ENCODE data around the gene TEKT5.
"Not testable (repeated sequence)": the region's sequence is repeated elsewhere in the genome, so short reads cannot be mapped to it uniquely, and the experiment has no call there.

Gene TEKT5
- long read RNA-seq, donor 1 = 0 reads
- long read RNA-seq, donor 2 = 0 reads
- long read RNA-seq, donor 3 = 0 reads
- long read RNA-seq, donor 4 = 0 reads
- long read RNA-seq, donor 5, partial matches to known transcripts = 24 of 34 reads
- long read RNA-seq, donor 5, other reads (novel, unspliced or antisense) = 10 of 34 reads
- long read RNA-seq, donor 6 = 0 reads
- long read RNA-seq, donor 7 = 0 reads
- long read RNA-seq, donor 8 = 0 reads

DNA sequence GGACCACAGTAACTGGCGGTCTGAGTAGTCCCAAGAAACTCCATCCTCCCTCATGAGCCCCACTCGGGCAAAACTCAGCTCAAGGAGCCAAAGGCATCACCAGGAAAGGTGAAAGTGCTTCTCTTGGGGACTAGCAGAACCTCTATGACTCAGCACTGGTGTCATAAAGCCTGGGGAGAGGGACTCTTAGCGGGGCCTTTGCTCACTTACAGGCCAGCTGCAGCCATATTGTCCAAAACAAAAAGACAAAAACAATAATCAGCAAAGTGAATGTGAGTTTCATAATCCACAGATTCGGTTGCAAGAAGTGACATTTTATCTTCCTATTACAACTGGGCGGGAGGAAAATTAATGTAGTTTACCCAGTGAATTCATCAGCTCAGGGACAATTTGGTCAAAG is at the start of gene TEKT5:
Gene TEKT5 (minus strand): TSS at position 101 of the 400 bp plus-strand sequence. CDS start 57 bp downstream, at position 44.
- no peak for DNase-seq

DNA sequence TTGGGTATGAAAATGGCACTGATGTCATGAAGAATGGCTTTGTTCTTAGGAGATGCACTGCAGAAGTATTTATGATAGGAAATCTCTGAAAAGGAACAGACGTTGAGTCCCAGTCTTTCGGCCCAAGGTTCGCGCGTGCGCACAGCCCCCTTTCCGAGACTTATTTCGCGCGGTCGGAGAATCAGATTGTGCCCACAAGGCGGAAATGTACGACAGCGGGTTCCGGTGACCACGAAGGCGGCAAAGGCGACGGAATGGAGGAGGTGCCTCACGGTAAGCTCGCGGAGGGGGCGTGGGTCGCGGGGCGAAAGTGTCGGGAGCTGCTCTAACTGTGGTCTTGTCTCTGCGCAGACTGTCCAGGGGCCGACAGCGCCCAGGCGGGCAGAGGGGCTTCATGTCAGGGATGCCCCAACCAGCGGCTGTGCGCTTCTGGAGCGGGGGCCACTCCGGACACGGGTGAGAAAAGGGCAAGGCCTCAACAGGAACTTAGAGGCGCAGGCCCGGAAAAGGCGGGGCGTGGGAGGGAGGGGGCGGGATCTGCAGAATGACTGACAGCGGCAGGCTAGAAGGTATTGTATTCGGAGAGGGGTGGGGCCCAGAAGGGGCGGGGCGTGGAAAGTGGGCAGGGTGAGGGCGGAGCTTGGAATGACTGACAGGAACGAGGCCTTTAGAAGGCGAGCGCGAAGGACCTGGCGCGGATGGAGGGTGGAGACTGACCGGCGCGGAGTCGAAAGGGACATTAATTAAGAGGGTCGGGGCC is 49.1 kb upstream of the TEKT5 start, which contains the start of gene NUBP1:
Gene NUBP1 (plus strand): TSS at position 233 of the 760 bp plus-strand sequence. CDS start 22 bp downstream, at position 255.
- peak; percentile 100 for DNase-seq

DNA sequence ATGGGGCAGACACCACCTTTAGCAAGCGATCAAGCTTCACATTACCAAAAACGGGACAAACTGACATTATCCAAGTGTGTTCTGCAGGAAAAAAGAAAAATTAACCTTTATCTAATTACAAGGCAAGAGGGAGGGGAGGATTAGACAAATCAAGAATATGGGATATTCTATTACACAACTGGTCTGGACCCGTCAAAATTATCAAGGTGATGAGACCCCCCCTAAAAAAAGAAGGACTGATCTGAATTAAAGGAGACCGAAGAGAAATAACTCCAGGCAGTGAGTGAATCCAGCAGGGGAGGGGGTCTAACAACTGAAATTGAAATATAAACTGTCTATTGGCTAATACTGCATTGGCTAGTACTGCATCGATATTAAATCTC is 48.5 kb upstream of the TEKT5 start:
- no peak for DNase-seq

DNA sequence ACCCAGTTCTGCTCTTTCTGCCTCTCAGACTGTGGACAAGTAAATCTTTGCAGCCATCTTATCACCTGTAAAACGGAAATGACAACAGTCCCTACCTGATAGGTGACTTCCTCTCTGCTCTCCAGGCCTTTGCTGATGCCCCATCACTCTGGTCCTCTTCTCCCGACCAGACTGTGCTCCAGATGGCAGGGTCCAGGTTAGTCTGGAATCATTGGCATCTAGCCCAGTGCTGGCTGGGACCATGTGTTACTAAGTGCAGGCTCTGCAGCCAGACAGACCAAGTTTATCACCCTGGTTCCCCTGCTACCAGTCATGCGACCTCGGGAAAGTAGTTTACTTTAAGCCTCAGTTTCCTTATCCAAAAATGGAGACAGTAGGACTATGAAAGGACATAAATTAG is 47.1 kb upstream of the TEKT5 start:
- DNase-seq = no peak

DNA sequence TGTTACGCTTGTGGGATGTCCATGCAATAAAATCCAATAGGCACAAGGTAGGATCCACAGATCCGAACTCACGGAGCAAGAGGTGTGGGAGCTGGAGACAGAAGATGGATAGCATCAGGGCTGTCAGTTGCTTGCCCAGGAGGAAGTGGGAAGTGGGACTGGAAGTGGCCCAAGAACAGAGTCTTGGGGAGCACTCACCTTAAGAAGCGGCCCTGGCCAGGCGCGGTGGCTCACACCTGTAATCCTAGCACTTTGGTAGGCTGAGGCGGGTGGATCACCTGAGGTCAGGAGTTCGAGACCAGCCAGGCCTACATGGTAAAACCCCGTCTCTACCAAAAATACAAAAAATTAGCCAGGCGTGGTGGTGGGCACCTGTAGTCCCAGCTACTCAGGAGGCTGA is 46.5 kb upstream of the TEKT5 start:
- DNase-seq = not testable (repeated sequence)

DNA sequence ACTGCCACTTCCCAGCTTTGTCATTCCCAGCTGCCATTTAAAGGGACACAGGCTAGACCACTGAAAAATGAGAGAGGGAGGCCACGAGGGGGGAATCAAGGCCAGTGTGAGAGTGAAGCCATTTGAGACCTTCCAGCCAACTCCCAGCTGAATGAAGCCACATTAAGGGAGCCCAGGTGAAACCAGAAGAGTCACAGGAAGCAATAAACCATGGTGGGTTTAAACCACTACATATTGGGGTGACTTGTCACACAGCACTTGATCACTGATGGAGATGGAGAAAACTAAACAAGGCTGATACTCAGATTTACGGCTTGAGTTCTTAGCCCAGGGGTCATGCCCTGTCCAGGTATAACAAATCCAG is 46.1 kb upstream of the TEKT5 start:
- DNase-seq = no peak

DNA sequence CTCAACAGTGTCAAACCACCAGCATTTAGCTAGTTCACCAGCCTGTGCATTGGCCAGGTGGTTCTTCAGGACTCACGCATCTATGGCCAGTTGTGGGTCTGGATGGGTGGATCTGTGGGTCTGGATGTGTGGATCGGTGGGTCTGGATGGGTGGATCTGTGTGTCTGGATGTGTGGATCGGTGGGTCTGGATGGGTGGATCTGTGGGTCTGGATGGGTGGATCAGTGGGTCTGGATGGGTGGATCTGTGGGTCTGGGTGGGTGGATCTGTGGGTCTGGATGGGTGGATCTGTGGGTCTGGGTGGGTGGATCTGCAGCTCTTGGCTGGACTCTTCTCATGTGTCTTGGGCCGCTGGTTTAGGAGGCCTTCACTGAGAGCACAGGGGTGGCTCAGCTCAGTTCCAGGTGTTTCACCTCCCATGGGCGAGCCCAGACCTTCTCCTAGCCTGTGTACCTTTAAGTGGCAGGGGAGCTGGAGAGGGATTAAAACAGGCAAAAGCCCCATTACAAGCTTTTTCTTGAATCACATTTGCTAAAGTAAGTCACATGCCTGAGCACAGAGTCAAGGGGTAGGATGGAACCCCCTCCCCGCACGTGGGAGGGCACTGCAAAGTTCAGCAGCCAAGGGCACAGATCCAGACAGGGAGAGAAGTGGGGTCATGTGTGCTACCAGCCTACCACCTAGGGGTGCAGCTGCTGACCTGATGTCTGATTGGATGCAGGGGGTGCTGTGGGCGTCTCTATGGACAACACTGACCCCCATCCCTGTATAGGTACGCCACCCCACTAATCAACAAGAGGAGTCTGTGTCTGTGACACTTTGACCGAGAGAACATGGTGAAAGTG is 45.5 kb upstream of the TEKT5 start:
- no peak for DNase-seq

DNA sequence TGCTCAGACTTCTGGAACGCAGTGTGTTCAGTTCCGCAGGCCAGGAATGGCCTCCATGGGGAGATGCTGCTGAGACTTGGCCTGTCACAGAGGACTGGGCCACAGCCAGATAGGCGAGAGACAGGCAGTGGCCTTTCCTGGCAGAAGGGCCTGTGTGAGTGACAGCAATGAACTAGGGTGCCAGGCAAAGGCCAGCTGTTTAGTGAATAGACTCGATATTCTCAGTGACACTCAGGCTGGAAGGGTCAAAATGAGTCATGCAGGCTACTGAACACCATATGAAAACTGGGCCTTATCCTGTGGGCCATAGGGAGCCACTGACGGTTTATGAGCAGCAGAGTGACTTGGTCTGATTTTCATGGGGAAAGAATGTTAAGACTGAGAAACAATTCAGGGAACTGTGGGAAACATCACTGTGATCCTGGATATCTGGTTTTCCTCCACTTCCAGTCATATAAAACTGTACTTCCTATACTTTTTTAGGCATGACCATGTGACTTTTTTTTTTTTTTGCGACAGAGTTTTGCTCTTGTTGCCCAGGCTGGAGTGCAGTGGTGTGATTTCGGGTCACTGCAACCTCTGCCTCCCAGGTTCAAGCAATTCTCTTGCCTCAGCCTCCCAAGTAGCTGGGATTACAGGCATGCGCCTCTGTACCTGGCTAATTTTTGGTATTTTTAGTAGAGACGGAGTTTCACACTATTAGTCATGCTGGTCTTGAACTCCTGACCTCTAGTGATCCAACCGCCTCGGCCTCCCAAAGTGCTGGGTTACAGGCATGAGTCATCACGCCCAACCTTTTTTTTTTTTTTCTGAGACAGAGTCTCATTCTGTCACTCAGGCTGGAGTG is 43.7 kb upstream of the TEKT5 start:
- DNase-seq = no peak

DNA sequence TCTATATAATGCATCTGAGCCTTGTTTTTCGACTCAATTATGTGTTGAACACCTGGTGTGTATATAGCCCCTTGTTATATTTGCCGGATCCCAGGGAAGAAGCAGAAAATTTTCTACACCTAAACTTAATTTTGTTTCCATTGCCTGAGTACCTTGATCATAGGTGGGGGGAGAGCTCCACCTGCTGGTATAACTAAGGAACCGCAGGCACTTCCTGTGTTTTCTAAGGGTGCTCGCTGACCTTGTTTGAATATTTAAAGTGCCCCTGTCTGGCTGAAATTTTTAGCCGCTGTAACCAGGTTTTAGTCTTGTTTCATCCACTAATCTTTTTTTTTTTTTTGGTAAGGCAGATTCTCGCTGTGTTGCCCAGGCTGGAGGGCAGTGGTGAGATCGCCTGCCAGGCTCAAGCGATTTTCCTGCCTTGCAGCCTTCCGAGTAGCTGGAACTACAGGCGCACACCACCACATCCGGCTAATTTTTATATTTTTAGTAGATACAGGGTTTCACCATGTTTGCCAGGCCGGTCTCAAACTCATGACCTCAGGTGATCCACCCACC is 42.4 kb upstream of the TEKT5 start:
- peak; percentile 56 for DNase-seq

DNA sequence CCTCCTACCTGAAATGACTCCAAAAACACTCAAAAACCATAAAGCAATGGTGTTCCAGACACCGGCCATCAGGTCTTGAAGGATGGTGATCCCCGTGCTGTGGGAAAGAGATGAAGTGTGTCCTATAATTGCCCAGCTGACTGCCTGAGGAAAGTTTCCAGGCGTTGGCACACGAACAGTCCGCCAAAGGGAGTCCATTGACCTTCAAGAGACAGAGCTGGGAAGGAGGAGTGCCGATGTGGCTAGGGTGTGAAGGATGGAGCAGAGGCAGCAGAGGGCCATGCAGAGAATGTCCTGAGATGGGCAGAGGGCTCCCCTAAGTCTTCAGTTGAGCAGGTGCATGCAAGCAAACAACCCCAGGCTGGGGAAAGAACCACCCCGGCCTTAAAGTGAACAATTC is 37.1 kb upstream of the TEKT5 start:
- DNase-seq = no peak

DNA sequence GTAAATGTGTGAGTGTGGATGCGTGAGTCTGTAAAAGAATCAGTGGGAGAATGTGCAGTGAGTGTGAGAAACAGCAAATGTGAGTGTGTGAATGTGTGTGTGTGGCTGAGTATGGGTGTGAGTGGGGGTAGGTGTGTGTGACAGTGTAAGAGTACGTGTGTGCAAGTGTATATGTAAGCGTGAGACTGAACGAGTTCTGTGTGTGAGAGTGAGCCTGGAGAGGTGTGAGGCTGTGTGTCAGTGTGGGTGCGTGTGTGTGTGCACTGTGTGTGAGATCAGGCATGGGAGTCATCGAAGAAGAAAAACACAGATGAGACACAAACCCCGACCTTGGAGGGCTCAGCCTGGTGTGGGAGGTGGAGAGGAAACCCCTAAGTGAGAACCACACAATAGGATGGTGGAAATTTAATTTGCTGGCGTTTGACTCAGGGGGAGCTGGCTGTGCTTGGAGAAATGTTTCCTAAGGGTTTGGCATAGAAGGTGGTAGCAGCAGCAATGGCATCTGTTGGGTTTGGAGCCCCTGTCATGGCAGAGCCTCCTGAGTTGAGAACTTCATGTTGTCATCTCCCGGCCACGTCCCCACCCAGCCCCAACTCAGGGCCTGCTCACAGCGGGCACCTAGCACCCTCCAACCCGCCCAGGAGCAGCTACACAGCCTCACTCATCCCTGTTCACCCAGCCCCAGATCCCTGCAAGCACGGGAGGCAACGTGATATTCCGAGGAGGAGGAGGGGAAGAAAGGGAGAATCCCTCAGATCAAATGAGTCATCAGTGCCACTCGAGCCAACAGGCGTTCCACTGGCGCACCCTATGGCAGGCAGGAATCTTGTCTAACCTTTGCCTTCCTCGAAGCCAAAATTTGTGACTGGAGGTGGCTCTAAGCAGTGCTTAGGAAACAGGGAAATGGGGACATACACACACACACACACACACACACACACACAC is 34.6 kb upstream of the TEKT5 start:
- DNase-seq = no peak

DNA sequence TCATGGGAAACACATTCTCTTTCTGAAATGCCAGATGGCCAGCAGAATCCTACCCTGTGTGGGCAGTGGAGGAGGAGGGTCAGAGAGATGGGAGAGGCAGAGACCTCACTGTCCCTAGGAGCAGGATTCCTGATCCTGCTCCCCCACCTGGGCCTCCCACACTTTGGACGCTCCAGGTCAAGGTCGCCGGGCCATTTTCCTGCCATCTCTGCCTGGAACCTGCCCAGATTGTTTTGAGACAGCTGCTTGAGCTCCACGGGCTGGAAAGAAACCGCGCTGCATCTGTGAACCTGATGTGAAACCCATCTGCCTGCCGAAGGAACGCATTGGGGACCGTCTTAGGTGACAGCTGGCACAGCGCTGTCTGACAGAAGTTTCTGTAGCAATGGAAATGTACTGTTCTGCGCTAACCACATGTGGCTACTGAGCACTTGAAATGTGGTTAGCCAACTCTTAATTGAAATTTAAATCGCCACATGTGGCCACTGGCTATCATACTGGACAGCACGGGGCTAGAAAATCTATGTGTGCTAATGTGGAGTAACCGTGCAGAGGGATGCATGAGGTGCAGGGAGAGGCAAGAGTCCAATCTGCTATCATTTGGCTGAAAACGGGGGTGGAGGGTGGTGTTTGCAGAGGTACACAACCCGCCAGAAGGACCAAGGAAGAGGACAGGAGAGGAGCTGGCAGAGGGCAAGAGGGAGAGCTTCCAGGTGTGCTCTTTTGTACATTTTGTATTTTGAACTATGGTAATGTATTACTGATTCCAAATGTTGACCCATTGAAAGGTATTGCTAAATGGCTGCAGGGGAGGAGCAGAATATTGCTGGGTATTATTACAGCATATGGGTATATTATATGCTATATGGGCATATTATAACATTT is 33.5 kb upstream of the TEKT5 start:
- DNase-seq = peak; percentile 35

DNA sequence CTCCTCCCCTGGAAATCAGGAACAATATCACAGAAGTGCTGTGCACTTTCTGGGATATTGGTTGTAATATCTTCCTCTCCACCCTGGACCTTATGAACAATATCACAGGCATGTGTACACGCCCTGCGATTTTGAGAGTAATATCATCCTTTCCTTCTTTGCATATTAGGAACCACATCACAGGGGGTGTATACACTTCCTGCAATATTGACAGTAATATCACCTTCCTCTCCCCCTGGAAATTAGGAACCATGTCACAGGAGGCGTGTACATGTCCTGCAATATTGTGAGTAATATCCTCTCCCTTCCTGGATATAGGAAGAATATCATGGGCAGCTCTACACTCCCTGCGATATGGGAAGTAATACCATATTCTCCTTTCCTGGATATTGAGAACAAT is 14.2 kb upstream of the TEKT5 start:
- DNase-seq = no peak

DNA sequence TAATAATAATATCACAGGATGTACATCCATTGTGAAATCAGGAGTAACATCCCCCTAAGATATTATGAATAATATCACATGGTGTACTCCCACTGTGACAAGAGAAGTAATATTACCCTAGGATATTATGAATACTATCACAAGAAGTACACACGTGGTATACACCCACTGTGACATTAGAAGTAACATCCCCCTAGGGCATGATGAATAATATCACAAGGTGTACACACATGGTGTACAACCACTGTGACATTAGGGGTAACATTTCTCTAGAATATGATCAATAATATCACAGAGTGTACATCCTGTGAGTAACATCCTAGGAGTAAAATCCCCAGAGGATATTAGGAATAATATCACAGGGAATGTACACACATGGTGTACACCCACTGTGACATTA is 5.0 kb upstream of the TEKT5 start:
- DNase-seq = no peak

DNA sequence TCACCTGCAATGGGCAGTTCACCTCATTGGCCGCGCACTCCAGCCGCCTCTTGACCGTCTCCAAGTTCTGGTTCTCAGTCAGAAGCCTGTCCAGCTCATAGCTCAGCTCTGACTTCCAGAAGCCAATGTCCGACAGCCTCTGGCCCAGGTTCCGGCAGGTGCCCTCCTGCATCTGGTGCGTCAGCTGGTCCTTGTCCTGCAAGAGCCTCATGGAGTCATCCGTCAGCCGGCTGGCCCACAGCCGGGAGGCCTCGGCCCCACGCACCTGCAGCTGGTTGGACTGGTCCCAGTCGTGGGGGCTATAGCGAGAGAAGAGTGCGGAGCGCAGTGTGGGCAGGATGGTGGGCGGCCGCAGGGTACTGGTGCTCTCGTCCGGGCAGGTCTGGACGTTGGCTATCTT is 424 bp downstream of the TEKT5 start:
- DNase-seq = no peak

DNA sequence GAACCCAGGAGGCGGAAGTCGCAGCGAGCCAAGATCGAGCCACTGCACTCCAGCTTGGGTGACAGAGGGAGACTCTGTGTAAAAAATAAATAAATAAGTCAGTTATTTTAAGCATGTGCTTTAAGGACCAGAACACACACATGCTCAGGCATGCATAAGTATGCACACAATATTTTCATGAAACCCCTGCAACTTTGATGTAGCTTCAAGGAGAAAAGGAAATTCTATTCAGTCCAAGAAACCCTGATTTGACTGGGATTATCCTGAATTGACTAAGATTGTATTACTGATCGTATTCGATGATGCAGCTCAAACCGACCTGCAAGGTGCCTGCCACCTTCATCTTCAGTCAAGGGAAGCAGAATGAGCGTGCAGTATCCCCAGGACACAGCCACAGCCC is 841 bp downstream of the TEKT5 start:
- DNase-seq = no peak

DNA sequence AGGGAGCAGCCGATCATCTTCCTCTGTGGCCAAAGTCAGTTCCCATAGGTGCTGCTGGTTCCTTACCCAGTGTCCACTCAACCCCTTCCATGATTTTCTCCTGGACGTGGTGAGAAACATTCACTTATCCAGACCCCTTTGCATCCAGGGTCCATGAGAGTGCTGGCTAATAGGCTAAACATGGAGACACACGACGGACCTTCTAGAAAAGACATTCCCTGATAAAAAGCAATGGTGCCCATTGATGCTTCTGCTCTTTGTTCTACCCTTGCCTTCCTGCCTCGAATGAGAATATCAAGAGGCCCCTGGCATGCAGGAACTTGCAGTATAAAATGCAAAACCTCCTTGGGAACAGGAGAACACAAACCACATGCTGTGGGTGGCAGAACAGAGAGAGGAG is 2.3 kb downstream of the TEKT5 start:
- no peak for DNase-seq

DNA sequence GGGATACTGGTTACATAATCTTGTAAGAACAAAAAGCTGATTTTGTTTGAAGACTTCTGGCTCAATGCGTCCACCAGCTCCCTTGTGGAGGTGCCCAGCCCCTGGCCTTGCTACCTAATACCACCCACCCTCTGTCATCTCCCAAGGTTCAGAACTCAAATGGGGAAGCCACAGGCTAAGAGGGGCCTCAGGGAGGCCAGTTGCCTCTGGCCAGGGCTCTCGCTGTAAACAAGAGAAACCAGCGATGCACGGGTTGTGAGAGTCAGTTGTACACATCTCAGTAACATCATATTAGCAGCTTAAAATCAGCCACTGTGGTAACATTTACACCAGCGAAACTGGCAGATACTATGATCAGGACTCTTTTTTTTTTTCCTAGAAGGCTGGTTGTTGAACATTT is 6.0 kb downstream of the TEKT5 start:
- DNase-seq = no peak

DNA sequence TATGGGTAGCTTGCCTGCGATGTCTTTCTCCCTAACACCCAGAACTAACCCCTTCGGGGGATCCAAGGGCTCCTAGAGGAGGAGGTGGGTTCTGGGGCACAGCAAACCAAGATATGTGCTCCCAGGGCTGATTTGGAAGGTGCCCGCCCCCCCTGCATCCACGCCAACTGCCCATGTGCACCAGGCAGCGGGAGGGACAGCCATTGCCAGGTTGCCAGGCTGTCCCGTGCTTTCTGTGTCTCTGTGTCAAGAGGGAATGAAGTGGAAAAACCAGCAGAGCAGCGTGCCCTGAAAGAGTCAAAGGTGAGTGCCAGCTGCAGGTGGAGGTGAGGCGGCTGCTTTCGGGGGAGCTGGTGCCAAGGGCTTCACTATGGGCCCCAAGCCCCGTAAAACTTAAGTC is 6.4 kb downstream of the TEKT5 start:
- DNase-seq = no peak

DNA sequence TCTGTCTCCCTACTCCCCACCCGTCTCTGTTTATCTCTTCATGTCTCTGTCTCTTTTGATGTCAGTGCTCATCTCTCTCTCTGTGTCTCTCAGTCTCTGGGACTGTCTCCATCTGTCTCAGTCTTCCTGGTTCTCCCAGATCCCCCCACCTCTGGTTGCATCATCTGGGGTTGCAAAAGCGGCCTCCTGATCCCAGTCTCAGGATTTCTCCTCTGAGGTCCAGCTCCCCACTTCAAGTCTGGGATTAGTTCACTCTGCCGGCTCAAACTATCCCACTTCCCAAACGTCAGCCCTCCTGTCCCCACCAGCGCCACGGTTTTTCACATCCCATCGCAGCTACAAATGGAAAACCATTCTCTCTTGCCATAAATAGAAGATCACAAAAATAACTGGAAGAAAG is 9.0 kb downstream of the TEKT5 start:
- DNase-seq = no peak
